ENCODE results near the gene GTF2A2. TPM values are rescaled to one million over a fixed set of nuclear protein-coding genes. Genes with fewer than 3 reads are reported as not detected.
"Not testable (repeated sequence)": the region's sequence is repeated elsewhere in the genome, so short reads cannot be mapped to it uniquely, and the experiment has no call there.

GTF2A2 gene, protein sequence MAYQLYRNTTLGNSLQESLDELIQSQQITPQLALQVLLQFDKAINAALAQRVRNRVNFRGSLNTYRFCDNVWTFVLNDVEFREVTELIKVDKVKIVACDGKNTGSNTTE
- 107 and 109 TPM in 2 replicates for total RNA-seq
- long read RNA-seq, transcript GTF2A2-202 (5 exons, 1,582 nt): major isoform, 29 of 31 reads
- long read RNA-seq, partial matches to known transcripts: 1 of 31 reads
- long read RNA-seq, other reads (novel, unspliced or antisense): 0 of 31 reads

GRCh38 chr15:59656897-59657634, at the start of gene GTF2A2:
Gene GTF2A2 (minus strand): TSS chr15:59657515. CDS start chr15:59652277, 5,238 bp downstream.
- H3K27me3 Mint-ChIP-seq: no peaks in the 10 kb centered on the region
- H3K9me3 Mint-ChIP-seq (ENCODE audit: low read depth): peaks cover 7% of the 10 kb centered on the region
- peak within 1 kb of the TSS; percentile 87 for H3K27ac Mint-ChIP-seq
- peaks cover 22% of the 10 kb centered on the region for H3K36me3 Mint-ChIP-seq (ENCODE audit: insufficient read depth)
- TF ChIP-seq CTCF (IDR thresholded peaks at IDR 0.05; ENCODE audit: unreplicated experiment): peak; percentile 13
- H3K4me3 Mint-ChIP-seq (ENCODE audit: low read depth): peak within 1 kb of the TSS; percentile 28
- DNase-seq (ENCODE audit: low spot score, unreplicated experiment): peak; percentile 80
- no peaks in the 10 kb centered on the region for H3K4me1 Mint-ChIP-seq (ENCODE audit: low read depth)

DNA sequence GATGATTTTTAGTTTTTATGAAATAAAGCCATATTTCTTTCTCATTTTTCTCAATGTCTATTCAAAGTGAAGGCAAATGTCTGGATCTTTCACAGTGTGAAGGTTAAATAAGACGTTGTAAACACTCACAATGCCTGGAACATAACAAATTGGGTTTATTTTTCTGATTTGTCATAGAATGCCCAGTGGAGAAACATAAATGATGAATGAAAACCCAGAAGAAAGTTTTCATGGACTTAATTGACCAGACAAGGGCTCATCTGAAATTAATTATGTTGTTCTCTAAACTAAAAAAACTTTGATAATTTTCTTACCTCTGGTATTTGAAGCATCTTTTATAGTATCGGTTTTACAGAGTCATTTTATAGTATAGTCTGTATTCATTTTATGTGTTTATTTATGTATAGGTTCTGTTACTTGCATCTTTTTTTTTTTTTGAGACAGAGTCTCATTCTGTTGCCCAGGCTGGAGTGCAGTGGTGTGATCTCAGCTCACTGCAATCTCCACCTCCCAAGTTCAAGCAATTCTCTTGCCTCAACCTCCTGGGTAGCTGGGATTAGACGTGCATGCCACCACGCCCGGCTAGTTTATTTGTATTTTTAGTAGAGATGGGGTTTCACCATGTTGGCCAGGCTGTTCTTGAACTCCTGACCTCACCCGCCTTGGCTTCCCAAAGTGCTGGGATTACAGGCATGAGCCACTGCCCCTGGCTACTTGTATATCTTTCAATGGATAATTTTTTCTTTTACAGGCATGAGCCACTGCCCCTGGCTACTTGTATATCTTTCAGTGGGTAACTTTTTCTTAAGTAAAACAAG, 46.9 kb upstream of the GTF2A2 start:
- DNase-seq (ENCODE audit: low spot score, unreplicated experiment): no peak
- Mint-ChIP-seq H3K27ac (no peak overlapping the region), H3K4me1 (ENCODE audit: low read depth) (peaks cover 12% of the 10 kb centered on the region), H3K36me3 (ENCODE audit: insufficient read depth) (no peaks in the 10 kb centered on the region), H3K27me3 (peaks cover 4% of the 10 kb centered on the region), H3K4me3 (ENCODE audit: low read depth) (no peak overlapping the region), H3K9me3 (ENCODE audit: low read depth) (peaks cover 4% of the 10 kb centered on the region)
- TF ChIP-seq CTCF (IDR thresholded peaks at IDR 0.05; ENCODE audit: unreplicated experiment): no peak

- Mint-ChIP-seq H3K27me3 (peaks cover 4% of the 10 kb centered on the region), H3K27ac (no peak overlapping the region), H3K9me3 (ENCODE audit: low read depth) (peaks cover 3% of the 10 kb centered on the region), H3K36me3 (ENCODE audit: insufficient read depth) (no peaks in the 10 kb centered on the region), H3K4me3 (ENCODE audit: low read depth) (no peak overlapping the region), H3K4me1 (ENCODE audit: low read depth) (peaks cover 12% of the 10 kb centered on the region)
- no peak for DNase-seq (ENCODE audit: low spot score, unreplicated experiment)
- no peak for TF ChIP-seq CTCF (IDR thresholded peaks at IDR 0.05; ENCODE audit: unreplicated experiment)
Measured at GRCh38 chr15:59702351-59702750, 45.0 kb upstream of the GTF2A2 start.

- Mint-ChIP-seq H3K27me3 (peaks cover 4% of the 10 kb centered on the region), H3K36me3 (ENCODE audit: insufficient read depth) (no peaks in the 10 kb centered on the region), H3K9me3 (ENCODE audit: low read depth) (no peaks in the 10 kb centered on the region), H3K4me3 (ENCODE audit: low read depth) (no peak overlapping the region), H3K27ac (no peak overlapping the region), H3K4me1 (ENCODE audit: low read depth) (peaks cover 12% of the 10 kb centered on the region)
- TF ChIP-seq CTCF (IDR thresholded peaks at IDR 0.05; ENCODE audit: unreplicated experiment): no peak
- no peak for DNase-seq (ENCODE audit: low spot score, unreplicated experiment)
Measured at GRCh38 chr15:59701880-59702279, 44.6 kb upstream of the GTF2A2 start.

DNA sequence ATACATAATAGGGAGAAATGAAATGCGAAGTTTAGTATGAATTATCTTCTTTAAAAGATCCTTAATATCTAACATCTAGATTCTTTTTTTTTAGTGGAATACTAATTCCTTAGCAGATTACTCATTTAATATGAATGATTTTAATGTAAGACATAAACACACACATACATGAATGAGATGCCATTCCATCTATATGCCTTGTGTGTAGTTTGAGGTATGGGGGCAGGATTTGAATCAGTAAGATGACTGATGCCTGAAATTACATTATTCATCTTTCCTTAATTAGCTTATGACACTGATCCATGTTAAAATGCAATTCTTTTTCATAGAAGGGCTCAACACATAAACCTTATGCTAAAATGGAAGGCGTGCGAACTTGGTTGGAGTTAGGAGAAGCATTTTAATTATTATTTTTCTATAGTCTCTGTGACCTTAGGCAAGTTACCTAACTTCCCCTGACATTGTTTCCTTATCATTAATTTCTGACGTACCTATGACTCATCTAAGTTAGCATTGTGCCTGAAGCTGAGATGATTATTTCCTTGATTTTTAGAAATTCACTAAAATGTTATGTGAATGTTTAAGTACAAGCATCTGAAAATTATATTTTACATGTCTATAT, 42.6 kb upstream of the GTF2A2 start:
- H3K9me3 Mint-ChIP-seq (ENCODE audit: low read depth): no peaks in the 10 kb centered on the region
- H3K27ac Mint-ChIP-seq: no peak overlapping the region
- no peak for TF ChIP-seq CTCF (IDR thresholded peaks at IDR 0.05; ENCODE audit: unreplicated experiment)
- H3K4me3 Mint-ChIP-seq (ENCODE audit: low read depth): no peak overlapping the region
- H3K27me3 Mint-ChIP-seq: peaks cover 4% of the 10 kb centered on the region
- peaks cover 16% of the 10 kb centered on the region for H3K4me1 Mint-ChIP-seq (ENCODE audit: low read depth)
- H3K36me3 Mint-ChIP-seq (ENCODE audit: insufficient read depth): no peaks in the 10 kb centered on the region
- DNase-seq (ENCODE audit: low spot score, unreplicated experiment): no peak

DNA sequence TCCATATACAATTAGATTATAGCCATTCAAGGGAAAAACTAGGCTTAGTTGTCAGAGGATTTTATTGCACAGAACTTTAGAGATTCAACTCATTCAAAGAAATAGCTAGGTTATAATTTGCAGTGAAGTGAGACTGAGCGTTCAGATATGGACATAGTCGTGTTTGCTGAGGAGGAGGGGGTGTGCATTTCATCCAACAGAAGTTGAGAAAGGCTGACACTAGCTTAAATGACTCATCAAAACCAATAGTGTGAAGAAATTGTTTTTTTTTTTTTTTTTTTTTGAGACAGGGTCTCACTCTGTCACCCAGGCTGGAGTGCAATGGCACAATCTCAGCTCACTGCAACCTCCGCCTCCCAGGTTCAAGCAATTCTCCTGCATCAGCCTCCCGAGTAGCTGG, 40.8 kb upstream of the GTF2A2 start:
- H3K27me3 Mint-ChIP-seq; H3K36me3 Mint-ChIP-seq (ENCODE audit: insufficient read depth); H3K27ac Mint-ChIP-seq; H3K9me3 Mint-ChIP-seq (ENCODE audit: low read depth); H3K4me3 Mint-ChIP-seq (ENCODE audit: low read depth); DNase-seq (ENCODE audit: low spot score, unreplicated experiment): not testable (repeated sequence)
- H3K4me1 Mint-ChIP-seq (ENCODE audit: low read depth): peaks cover 16% of the 10 kb centered on the region
